Liver (tissue), 9 donors: ENCODE results near the gene FTCD. TPM values are rescaled to one million over a fixed set of nuclear protein-coding genes. Genes with fewer than 3 reads are reported as not detected.

ENCODE experiments used
- DNase-seq: peaks from one replicate; pipeline ENCODE4 v3.0.0-alpha.2; 2017; ENCODE audit warnings: low spot score
- H3K27ac ChIP-seq, 2 donors: one replicate each; pipeline ENCODE4 v1.7.0; 2013; ENCODE audit warnings: inconsistent platforms in 2 of 2, low read length in 2 of 2, control low read depth in 1 of 2, low read depth in 1 of 2, mild to moderate bottlenecking in 1 of 2
- H3K27me3 ChIP-seq, 4 donors: one replicate each; pipeline versions ENCODE4 v1.6.1 to v1.7.0; 2013; ENCODE audit warnings: low read length in 3 of 4, inconsistent platforms in 1 of 4, mild to moderate bottlenecking in 1 of 4, moderate library complexity in 1 of 4; ENCODE audit not compliant: control insufficient read depth in 4 of 4, insufficient read depth in 4 of 4
- H3K36me3 ChIP-seq, 4 donors: one replicate each; pipeline versions ENCODE4 v1.6.1 to v1.7.0; 2013; ENCODE audit warnings: low read length in 3 of 4, mild to moderate bottlenecking in 3 of 4, low read depth in 1 of 4, moderate library complexity in 1 of 4; ENCODE audit not compliant: control insufficient read depth in 4 of 4, insufficient read depth in 3 of 4
- H3K4me1 ChIP-seq, 4 donors: one replicate each; pipeline versions ENCODE4 v1.6.1 to v1.7.0; 2013; ENCODE audit warnings: low read length in 3 of 4, mild to moderate bottlenecking in 3 of 4, moderate library complexity in 1 of 4; ENCODE audit not compliant: control insufficient read depth in 4 of 4, insufficient read depth in 4 of 4
- H3K4me3 ChIP-seq, 3 donors: one replicate each; pipeline versions ENCODE4 v1.6.1 to v1.7.0; 2013; ENCODE audit warnings: low read length in 3 of 3, control low read depth in 1 of 3, low read depth in 1 of 3, mild to moderate bottlenecking in 1 of 3
- H3K9ac ChIP-seq, 2 donors: one replicate each; pipeline ENCODE4 v1.7.0; 2013; ENCODE audit warnings: low read length in 2 of 2, mild to moderate bottlenecking in 2 of 2, moderate library complexity in 2 of 2, control low read depth in 1 of 2, low read depth in 1 of 2
- H3K9me3 ChIP-seq, 4 donors: one replicate each; pipeline versions ENCODE4 v1.6.1 to v1.7.0; 2013; ENCODE audit warnings: low read length in 3 of 4; ENCODE audit not compliant: control insufficient read depth in 4 of 4
- FOXA1 ChIP-seq: IDR thresholded peaks from 2 replicates; pipeline ENCODE4 v1.6.1; 2016; ENCODE audit warnings: antibody characterized with exemption
- HNF4G ChIP-seq: IDR thresholded peaks from 2 replicates; pipeline ENCODE4 v1.6.1; 2016; ENCODE audit warnings: antibody characterized with exemption
- JUND ChIP-seq, 2 donors: IDR thresholded peaks; 2 replicates each; pipeline ENCODE4 v1.6.1; 2016; ENCODE audit warnings: antibody characterized with exemption in 2 of 2
- RAD21 ChIP-seq, 2 donors: IDR thresholded peaks; 2 replicates each; pipeline ENCODE4 v1.6.1; 2016; ENCODE audit warnings: antibody characterized with exemption in 2 of 2, mild to moderate bottlenecking in 2 of 2
- RXRA ChIP-seq, 2 donors: IDR thresholded peaks; 2 replicates each; pipeline ENCODE4 v1.6.1; 2017 to 2018; ENCODE audit warnings: antibody characterized with exemption in 2 of 2, mild to moderate bottlenecking in 1 of 2
- SP1 ChIP-seq: IDR thresholded peaks from 2 replicates; pipeline ENCODE4 v1.6.1; 2018; ENCODE audit warnings: antibody characterized with exemption, mild to moderate bottlenecking
- TAF1 ChIP-seq: conservative IDR thresholded peaks from 2 replicates; pipeline ENCODE4 v1.6.1; 2016; ENCODE audit warnings: antibody characterized with exemption, mild to moderate bottlenecking
- WGBS: extraction: QIAGEN DNeasy Blood & Tissue Kit; methylation state at CpG from one replicate; pipeline ENCODE4 v1.1.7; 2013; 5-methylcytosine and 5-hydroxymethylcytosine counted together
- polyA plus RNA-seq, 2 donors: library from polyadenylated mRNA; stranded (reverse) in 1 of 2; unstranded in 1 of 2; fragments of 200-250 nt in 1 of 2; fragments of >200 nt in 1 of 2; fragmentation: Nextera tagmentation in 1 of 2; extraction: Ambion mirVana in 1 of 2; gene quantifications; one replicate each; pipeline versions ENCODE4 v1.2.1 to v1.2.3, GENCODE V29; 2013 to 2015
- total RNA-seq, 2 donors: library from RNA; depleted of rRNA; stranded (reverse); fragments of >200 nt; gene quantifications; one replicate each; pipeline ENCODE4 v1.2.3, GENCODE V29; 2014
- TF ChIP-seq, protein P1 (sequence below): IDR thresholded peaks from 2 replicates; pipeline ENCODE4 v1.6.1; 2016; ENCODE audit warnings: antibody characterized with exemption, mild to moderate bottlenecking
- TF ChIP-seq, protein P2 (sequence below): fragments of 150-350 bp; IDR thresholded peaks from 2 replicates; pipeline ENCODE4 v1.5.1; 2017; ENCODE audit warnings: improper control_type of control experiment, low read depth, low read length; ENCODE audit not compliant: missing input control
- TF ChIP-seq, protein P3 (sequence below): IDR thresholded peaks from 2 replicates; pipeline ENCODE4 v1.6.1; 2016; ENCODE audit warnings: antibody characterized with exemption
- donor health status: healthy.
- donor health status: healthy.
- donor health status: healthy.
- donor health status: healthy.
- donor health status: healthy.

The FTCD gene
- total and polyA plus RNA-seq, 4 donors = 130 to 182 (median 173) TPM

DNA sequence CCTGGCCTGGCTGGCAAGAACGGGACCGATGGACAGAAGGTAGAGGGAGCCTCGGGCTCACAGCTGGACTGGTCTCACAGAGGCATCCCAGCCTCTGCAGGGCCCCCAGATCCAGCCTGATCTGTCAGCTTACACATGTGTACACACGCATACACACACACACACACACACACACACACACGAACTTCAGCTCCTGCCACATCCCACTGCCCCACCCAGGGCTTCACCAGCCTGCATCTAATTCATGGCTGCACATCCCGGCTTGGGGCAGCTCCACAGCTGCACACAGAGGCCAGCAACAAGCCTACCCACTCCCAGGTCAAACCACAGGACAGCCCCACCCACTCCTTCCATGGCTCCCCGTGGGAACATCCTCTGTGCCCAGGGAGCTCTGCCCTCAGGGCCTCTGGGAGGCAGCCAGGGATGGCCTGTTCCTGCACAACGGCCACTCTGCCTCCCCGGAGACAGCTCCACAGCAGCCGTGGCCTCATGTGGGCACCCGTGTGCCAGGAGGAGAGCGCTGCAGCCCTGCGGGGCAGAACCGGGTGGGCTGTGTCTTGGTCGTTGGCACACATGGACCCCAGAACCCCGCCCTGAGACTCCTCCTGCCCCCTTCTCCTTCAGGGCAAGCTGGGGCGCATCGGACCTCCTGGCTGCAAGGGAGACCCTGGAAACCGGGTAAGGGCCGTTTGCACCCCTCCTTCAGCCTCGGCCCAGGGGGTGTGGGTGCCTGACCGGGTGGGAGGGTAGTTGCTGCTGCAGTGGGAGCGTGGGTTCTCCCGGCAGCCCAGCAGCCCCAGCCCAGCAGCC is 38.4 kb downstream of the FTCD start:
- no peak overlapping the region for H3K4me3 ChIP-seq
- H3K36me3 ChIP-seq = no peaks in the 10 kb centered on the region
- H3K4me1 ChIP-seq = peaks cover 0 to 2% (median 0%) of the 10 kb centered on the region in 4 donors
- no peaks in the 10 kb centered on the region for H3K9me3 ChIP-seq
- H3K9ac ChIP-seq = no peak overlapping the region
- DNase-seq = peak; percentile 31
- no peak overlapping the region for H3K27ac ChIP-seq
- 71% methylated on average over 24 of the region's 24 CpGs for WGBS
- no peaks in the 10 kb centered on the region for H3K27me3 ChIP-seq
- TF ChIP-seq RXRA (IDR thresholded peaks at IDR 0.05) (no peak), SP1 (no peak), HNF4G (no peak), RAD21 (IDR thresholded peaks at IDR 0.05) (no peak), FOXA1 (no peak)
- TF ChIP-seq, protein P1, sequence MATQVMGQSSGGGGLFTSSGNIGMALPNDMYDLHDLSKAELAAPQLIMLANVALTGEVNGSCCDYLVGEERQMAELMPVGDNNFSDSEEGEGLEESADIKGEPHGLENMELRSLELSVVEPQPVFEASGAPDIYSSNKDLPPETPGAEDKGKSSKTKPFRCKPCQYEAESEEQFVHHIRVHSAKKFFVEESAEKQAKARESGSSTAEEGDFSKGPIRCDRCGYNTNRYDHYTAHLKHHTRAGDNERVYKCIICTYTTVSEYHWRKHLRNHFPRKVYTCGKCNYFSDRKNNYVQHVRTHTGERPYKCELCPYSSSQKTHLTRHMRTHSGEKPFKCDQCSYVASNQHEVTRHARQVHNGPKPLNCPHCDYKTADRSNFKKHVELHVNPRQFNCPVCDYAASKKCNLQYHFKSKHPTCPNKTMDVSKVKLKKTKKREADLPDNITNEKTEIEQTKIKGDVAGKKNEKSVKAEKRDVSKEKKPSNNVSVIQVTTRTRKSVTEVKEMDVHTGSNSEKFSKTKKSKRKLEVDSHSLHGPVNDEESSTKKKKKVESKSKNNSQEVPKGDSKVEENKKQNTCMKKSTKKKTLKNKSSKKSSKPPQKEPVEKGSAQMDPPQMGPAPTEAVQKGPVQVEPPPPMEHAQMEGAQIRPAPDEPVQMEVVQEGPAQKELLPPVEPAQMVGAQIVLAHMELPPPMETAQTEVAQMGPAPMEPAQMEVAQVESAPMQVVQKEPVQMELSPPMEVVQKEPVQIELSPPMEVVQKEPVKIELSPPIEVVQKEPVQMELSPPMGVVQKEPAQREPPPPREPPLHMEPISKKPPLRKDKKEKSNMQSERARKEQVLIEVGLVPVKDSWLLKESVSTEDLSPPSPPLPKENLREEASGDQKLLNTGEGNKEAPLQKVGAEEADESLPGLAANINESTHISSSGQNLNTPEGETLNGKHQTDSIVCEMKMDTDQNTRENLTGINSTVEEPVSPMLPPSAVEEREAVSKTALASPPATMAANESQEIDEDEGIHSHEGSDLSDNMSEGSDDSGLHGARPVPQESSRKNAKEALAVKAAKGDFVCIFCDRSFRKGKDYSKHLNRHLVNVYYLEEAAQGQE = no peak
- TF ChIP-seq, protein P2, sequence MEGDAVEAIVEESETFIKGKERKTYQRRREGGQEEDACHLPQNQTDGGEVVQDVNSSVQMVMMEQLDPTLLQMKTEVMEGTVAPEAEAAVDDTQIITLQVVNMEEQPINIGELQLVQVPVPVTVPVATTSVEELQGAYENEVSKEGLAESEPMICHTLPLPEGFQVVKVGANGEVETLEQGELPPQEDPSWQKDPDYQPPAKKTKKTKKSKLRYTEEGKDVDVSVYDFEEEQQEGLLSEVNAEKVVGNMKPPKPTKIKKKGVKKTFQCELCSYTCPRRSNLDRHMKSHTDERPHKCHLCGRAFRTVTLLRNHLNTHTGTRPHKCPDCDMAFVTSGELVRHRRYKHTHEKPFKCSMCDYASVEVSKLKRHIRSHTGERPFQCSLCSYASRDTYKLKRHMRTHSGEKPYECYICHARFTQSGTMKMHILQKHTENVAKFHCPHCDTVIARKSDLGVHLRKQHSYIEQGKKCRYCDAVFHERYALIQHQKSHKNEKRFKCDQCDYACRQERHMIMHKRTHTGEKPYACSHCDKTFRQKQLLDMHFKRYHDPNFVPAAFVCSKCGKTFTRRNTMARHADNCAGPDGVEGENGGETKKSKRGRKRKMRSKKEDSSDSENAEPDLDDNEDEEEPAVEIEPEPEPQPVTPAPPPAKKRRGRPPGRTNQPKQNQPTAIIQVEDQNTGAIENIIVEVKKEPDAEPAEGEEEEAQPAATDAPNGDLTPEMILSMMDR = no peak
- TF ChIP-seq, protein P3, sequence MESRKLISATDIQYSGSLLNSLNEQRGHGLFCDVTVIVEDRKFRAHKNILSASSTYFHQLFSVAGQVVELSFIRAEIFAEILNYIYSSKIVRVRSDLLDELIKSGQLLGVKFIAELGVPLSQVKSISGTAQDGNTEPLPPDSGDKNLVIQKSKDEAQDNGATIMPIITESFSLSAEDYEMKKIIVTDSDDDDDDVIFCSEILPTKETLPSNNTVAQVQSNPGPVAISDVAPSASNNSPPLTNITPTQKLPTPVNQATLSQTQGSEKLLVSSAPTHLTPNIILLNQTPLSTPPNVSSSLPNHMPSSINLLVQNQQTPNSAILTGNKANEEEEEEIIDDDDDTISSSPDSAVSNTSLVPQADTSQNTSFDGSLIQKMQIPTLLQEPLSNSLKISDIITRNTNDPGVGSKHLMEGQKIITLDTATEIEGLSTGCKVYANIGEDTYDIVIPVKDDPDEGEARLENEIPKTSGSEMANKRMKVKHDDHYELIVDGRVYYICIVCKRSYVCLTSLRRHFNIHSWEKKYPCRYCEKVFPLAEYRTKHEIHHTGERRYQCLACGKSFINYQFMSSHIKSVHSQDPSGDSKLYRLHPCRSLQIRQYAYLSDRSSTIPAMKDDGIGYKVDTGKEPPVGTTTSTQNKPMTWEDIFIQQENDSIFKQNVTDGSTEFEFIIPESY = no peak

- Histone ChIP-seq H3K4me1 (peaks cover 0 to 2% (median 0%) of the 10 kb centered on the region in 4 donors), H3K9ac (no peak overlapping the region), H3K27me3 (no peaks in the 10 kb centered on the region), H3K4me3 (no peak overlapping the region), H3K36me3 (no peaks in the 10 kb centered on the region), H3K9me3 (no peaks in the 10 kb centered on the region), H3K27ac (no peak overlapping the region)
- WGBS = 88% methylated on average over 20 of the region's 20 CpGs
- TF ChIP-seq, protein P3 = no peak
- TF ChIP-seq FOXA1 (no peak), TAF1 (no peak), JUND (IDR thresholded peaks at IDR 0.05) (no peak)
- TF ChIP-seq, protein P2 = no peak
- TF ChIP-seq, protein P1 = no peak
- peak; percentile 29 for DNase-seq
Observed at GRCh38 chr21:46116189-46116775, 39.1 kb downstream of the FTCD start.
